DMS53 treated with DMSO at 0.1 percent for 48 hours (cell line): ENCODE results near the gene PPM1N.

Source experiments
- DNase-seq: peaks from one replicate; lab custom pipeline; 2025; ENCODE audit not compliant: unreplicated experiment; lab: John Stamatoyannopoulos, UW

PPM1N gene

DNA sequence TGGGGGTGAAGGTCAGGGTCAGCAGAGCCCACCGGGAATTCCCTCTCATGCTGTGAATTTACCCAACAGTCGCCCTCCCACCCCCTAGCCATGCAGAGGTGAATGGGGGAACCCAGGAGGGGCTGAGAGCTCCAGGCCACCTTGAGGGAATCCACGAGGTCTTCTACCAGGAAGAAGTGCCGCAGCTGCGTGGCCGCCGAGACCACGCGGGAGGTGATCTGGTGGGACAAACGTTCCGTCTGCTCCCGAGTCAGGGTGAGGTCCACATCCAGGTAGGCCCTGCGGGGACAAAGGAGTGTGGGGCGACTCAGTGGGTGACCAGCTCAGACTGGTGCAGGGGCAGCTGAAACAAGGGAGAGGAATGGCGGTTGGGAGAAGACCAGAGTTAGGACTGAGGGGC, 9.5 kb upstream of the PPM1N start:
- DNase-seq = no peak

DNA sequence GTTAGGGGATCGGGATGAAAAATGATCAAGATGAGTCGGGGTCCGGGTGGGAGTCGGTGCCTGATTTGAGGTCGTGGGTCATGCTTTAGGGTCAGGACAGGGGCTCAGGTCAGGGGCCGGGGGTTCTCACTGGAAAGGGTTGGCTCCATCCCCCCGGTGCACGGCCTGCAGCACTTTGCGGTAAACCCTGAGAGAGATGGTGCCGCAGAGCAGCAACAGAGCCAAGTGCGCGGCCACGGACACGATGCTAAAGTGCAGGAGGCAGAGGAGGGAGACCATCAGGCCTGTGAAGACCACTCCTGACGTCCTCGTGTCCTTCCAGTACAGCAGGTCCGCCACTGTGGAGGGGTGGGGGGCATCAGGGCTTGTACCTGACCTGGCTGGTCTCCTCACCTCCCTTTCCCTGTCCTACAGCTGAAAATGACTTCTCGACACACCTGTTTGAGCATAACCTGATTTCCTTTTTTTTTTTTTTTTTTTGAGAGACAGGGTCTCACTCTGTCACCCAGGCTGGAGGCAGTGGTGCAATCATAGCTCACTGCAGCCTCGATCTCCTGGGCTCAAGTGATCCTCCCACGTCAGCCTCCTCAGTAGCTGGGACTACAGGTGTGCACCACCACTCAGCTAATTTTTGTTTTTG, 8.9 kb upstream of the PPM1N start:
- DNase-seq = no peak

DNA sequence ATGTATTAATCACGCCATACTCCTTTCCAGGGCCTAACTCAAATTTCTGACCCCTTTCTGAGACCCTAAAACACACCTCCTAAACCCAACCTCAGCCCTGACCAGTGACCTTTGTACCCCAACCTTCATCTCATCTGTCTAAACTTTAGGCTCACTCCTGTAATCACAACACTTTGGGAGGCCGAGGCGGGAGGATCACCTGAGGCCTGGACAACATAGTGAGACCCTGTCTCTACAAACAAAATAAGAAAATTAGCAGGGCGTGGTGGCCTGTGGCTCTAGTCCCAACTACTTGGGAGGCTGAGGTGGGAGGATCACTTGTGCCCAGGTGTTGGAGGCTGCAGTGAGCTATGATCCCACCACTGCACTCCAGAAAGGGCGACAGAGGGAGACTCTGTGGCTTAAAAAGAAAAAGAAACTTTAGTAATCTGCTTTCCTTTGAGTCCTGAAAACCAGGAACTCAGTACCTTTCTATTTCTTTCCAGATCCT, 6.1 kb upstream of the PPM1N start:
- DNase-seq = no peak

DNA sequence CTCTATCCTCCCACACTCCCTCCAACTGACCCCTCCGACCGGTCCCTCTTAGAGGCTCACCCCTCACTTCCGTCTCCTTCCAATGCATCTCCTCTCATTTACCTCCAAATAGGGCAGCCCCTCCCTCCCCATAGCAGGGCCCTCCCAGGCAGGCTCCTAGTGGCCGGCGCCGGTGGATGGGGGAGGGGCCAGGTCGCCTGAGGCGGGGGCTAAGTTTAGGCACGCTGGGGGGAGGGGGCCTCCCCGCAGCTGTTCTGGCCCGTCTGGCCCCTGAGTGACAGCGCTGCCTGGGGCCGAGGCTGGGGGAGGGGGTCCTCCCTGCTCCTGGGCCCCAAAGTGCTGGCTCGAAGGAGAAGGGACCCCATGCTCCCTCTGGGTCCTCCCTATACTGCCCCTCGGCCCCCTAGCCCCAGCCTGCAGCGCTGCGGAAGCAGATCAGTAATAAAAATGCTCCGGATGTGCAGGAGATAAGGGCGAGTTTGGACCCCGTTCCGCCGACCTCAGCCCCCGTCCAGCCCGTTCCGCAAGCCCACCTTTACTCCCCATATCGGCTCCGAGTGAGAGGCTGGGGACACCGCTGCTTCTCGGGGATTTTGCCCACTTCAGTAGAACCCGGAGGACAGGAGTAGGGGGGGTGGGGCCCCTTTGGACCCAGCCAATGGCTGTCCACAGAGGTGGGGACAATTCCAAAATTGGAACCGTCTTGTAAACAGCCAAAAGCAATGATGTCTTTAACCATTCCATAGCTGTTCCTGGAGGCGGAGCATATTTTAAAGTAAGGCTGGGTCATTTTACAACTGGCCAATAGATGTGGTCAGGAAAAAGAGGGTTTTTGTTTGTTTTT, 5.4 kb upstream of the PPM1N start:
- no peak for DNase-seq

DNA sequence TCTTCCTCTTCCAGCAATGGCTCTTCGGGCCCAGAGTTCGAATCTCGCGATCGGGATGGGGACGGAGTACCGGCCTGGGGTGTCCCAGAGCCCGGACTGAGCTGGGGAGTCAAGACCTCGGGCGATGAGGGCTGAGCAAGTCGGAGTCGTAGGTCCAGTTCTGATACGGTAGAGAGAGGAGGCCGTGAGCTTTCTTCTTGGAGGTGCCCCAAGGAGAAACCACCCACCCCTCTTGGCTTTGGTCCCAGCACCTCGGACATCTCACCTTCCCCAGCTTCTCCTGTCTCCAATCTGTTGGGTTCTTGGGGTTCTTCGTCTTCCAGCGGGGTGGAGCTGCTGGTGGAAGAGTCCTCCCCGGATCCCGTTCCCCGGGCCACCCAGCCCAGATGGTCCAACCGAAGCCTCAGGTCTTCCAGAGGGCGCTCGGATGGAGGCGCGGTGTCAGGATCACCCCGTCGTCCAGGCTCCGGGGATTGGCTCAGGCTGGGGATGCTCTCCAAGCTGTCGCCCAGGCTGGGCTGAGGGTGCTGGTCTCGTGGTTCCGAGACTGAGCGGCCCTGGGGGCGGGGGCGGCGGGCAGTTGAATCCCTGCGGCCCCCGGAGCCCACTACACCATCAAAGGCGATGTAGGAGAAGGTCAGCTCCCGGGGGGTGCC, 3.9 kb upstream of the PPM1N start:
- DNase-seq = no peak

DNA sequence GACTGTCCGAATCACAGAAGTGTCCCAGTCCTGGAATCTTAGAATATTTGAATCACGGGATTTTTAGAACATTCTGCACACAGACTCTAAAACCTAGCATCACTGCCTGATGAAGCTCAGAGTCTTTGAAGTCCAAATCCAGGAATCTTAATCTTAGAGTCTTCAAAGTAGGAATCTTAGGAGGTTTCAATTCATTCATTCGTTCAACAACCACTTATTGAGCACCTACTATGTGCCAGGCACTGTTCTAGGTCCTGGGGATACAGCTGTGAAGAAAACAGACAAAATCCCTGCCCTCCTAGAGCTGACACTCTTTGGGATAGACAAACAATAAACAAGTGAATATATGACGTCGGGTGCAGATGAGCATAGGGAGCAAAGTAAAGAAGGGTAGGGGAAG, 3.1 kb upstream of the PPM1N start:
- no peak for DNase-seq

DNA sequence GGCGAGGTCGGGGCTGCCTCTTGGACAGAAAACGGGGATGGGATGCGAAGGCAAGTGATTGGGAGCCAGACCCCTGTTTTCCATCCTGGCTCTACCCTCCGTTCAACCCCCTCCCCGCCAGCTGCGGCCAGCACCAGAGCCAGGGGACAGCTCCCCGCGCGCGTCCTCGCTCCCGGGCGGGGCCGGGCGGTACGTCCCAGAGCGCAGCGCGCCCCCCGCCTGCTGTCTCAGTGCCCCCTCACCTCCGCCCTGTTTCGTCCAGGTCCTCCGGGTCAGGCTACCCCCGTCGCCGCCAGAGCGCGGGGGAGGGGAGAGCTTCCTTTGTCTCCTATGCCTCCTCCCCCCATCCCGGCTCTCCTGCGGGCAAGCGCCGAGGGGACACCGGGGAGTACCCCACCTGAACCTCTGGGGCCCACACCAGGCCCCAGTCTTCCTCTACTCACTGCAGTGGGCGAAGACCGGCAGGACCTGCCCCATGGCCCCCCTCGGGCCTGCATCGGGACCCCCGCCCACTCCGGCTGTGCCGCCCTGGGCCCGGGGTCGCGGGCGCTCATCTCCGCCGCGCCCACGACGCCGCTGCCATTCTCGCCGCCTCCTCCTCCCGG, 1.8 kb upstream of the PPM1N start:
- DNase-seq = no peak

DNA sequence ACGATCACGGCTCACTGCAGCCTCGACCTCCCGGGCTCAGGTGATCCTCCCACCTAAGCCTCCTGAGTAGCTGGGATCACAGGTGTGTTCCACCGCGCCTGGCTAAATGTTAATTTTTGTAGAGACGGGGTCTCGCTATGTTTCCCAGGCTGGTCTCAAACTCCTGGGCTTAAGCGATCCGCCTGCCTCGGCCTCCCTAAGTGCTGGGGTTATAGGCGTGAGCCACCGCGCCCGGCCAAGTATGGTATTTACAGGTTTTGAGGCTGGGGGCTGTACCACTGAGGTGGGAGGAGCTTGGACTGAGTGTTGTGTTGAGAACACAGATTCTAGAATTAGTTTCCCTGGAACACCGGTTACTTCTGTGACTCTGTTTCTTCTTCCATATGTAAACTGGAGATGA, 452 bp upstream of the PPM1N start:
- DNase-seq = no peak

DNA sequence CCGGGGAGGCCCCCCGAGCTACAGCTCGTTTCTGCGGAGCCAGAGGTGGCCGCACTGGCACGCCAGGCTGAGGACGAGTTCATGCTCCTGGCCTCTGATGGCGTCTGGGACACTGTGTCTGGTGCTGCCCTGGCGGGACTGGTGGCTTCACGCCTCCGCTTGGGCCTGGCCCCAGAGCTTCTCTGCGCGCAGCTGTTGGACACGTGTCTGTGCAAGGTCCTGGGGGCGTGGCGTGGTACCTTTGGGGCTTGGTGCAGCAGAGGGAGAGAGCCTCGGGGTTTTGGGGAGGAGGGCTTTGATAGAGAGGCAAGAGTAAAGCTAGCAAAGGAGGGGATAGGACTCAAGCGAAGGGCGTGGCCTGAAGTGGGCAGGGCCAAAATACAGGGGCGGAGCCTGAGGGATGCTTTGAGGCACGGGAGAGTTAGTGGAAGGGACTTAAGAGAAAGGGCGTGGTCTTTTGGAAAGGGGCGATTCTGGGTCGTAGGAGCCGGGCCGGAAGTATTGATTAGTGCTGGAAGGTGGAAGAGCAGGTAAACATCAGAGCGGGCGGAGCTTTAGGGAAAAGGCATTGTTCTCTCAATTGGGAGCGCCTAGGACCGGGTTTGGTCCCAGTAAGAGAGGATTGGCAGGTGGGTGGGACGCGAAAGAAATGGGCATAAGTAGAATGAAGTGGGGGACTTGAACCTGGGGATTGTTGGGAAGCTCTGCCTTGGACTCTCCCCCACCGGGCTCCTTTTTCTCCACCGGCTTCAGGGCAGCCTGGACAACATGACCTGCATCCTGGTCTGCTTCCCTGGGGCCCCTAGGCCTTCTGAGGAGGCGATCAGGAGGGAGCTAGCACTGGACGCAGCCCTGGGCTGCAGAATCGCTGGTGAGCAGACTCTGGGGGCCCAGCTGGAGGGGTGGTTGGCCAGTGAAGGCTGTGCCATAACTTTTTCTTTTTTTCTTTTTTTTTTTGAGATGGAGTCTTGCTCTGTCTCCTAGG, 1.2 kb downstream of the PPM1N start:
- no peak for DNase-seq

DNA sequence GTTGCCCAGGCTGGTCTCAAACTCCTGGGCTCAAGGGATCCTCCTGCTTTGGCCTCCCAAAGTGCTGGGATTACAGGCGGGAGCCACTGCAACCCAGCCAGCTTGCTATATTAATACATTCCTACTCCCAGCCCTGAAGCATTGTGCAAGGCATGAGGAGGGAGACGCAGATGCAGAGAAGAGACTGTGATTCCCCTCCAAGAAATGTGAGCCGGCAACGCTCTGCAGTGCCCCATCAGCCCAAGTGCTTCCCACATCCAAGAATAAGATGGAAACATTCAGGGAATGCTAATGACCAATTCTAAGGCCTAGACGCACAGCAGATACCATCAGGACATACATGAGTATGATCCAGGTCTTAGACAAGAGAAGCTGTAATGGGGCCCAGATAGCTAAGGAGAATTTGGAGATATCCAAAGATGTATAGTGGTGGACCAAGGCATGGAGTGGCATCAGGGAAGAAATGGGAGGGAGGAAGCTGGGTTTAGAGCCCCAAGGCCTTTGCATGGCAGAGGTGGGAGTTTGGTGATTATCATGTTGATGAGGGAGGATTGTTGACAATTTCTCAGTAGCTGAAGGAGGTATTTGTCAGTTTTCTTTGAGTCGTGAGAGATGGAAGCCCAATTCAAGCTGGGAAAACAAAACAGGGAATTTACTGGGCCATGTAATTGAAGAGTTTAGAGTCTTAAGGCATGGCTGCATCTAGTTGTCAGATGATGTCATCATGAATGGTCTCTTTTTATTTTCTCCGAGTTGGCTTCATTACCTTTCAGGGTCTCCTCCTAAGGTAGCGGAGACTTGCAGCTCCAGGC, 2.9 kb downstream of the PPM1N start:
- no peak for DNase-seq

DNA sequence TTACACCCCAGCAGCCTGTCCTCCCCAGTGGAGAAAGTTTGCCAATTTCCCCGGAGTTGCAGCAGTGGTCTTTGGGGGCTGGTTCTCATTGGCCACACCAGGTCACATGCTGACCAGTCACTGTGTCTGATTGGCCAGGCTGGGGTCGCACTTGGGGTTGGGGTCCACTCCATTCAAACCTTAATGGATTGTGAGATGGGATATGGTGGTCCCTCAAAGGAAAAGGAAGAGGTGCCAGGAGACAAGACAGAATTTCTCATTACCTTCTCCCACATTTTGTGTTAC, 3.4 kb downstream of the PPM1N start:
- DNase-seq = no peak

DNA sequence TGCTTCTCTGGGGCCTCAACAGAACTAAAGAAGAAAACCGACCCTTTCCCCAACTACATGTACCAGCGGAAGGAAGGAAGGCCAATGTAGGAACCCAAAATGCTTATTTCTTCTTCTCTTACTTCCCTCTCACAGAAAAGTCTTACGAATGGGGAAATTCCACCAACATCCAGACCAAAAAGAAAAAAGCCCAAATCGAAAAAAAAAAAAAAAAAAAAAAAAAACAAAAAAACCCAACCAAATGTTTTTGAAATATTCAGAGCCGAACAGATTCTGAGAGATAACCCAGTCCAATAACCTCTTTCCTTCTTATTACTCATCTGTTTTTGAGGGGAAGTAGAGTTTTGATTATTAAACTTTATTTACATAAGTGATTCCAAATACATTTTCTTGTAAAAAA, 3.9 kb downstream of the PPM1N start:
- DNase-seq = no peak

DNA sequence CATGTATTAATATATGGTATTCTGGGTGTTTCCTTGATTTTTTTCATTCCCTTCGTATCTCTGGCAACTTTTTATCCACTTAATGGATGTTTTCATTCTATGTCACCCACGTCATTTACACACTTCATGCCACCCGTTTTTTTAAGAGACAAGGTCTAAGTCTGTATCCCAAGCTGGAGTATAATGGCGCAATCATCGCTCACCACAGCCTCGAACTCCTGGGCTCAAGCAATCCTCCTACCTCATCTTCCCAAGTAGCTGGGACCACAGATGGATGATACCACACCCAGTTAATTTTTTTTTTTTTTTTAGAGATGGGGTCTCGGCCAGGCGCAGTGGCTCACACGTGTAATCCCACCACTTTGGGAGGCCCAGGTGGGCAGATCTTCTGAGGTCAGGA, 5.7 kb downstream of the PPM1N start:
- DNase-seq = no peak

DNA sequence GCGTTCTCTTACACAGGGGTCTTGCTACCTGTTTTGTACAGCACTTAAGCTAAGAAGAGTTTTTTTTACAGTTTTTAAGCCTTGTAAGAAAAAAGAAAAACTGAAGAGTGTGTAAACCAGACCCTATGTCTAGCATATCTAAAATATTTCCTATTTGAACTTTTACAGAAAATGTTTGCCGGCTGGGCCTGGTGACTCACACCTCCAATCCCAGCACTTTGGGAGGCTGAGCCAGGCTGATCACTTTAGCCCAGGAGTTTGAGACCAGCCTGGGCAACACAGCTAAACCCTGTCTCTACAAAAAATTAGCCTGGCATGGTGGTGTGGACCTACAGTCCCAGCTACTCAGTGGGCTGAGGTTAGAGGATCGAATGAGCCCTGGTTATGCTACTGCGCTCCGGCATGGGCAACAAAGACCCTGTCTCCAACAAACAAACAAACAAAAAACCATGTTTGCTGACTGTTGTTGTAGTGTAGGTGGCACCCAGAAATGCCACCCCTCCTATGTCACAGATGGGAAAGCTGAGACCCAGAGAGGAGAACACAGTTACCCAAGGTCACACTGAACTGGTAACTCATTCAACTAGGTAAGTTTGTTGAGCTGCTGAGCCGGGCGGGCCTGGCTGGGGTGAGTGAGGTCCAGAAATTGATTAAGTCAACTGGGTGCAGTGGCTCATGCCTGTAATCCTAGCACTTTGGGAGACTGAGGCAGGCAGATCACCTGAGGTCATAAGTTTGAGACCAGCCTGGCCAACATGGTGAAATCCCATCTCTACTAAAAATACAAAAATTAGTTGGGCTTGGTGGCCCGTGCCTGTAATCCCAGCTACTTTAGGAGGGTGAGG, 7.1 kb downstream of the PPM1N start:
- DNase-seq = no peak

DNA sequence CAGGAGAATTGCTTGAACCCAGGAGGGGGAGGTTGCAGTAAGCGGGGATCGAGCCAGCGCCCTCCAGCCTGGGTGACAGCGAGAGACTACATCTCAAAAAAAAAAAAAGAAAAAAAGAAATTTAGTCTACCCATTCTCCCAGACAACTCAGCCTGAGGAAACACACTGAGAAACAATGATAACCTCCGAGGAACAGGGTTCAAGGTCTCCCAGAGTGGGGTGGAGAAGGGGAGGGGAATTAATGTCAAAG, 7.7 kb downstream of the PPM1N start:
- no peak for DNase-seq

DNA sequence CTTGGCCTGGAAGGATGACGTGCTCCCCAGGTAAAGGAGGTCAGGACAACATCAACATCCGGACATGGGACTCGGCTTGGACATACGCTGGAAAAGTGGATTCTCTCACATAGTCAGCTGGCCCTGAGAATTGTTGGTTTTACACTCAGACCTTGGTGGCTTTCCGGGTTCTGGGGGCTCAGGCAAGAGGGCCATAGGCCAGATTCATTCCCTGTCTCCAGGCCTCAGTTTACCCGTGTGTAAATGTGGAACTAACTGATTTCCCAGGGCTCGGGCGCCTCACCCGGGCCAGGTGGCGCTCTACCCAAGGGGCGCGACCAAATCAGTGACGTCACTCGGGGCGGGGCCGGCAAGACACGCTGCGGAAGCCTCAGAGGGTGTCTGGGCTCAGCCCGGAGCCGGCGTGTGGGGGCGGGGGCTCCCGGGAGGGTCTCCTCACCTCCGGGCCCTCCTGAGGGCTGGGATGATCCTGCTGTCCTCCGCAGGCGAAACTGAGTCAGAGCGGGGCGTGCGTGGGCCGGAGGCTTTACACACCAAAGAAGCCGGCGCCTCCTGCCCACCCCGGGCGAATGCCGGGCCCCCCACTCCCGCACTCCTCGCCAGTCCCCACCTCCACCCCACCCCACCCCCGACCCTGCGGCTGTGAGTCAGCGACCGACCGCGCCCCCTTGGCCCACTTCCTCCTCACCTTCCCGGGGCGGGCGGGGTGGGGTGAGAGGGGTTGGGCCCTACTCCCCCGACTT, 8.2 kb downstream of the PPM1N start:
- peak; percentile 63 for DNase-seq

DNA sequence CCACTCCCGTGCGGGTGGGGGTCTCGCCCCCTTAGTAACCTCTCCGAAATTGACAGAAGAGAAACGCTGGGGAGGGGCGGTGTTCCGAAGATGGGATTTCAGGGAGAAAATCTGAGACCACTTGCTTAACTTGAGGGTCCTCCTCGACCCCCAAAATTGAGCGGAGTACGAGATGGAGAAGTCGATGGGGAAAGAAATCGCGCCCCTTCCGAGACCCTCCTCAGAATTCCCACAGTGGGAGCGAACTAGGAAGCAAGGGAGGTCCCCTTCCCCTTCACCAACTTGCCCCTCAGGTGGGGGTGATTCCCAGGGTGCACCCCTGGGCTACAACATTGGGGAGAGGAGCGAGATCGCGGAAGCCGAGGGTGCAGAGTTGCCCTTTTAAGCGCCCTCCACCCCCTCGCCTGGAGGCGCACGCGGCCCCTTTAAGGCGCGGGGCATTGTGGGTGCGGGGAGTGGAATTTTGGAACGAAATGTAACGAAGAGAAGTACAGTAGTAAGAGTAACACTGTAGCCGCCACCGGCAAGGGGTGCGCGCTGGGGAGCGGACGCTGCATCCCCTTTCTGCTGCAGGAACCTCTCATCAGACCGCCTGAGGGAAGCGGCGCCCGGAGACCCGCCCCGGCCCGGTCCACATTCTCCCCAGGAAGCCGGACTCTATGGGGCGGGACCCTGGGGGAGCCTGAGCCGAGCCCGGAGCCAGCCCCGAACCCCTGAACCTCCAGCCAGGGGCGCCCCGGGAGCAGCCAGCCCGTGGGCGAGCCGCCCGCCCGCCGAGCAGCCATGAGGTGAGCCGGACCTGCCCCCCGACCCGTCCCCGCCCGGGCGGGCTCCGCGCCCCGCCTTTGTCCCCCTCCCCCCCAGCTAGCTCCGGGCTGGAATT, 9.0 kb downstream of the PPM1N start, which contains the start of gene VASP:
Gene VASP (plus strand): TSS at position 491 of the 883 bp plus-strand sequence. CDS start 293 bp downstream, at position 784.
- DNase-seq = peak; percentile 57
